H1 (cell line): ENCODE results near the gene LENG1.

Experiments used
- ATF2 ChIP-seq: IDR thresholded peaks from 2 replicates; pipeline ENCODE4 v1.6.1; 2012; ENCODE audit warnings: low read length, inconsistent platforms
- CTCF ChIP-seq, 3 experiments: IDR thresholded peaks; 1 replicate in 2 of 3; 2 replicates in 1 of 3; pipeline versions ENCODE4 v1.5.1 to v1.6.1; 2011; ENCODE audit warnings: low read length in 3 of 3, mild to moderate bottlenecking in 3 of 3, inconsistent platforms in 2 of 3, low read depth in 1 of 3, moderate library complexity in 1 of 3; ENCODE audit not compliant: insufficient read depth in 1 of 3; ENCODE audit errors: control extremely low read depth in 1 of 3
- EZH2 ChIP-seq: fragments of 200-600 bp; sonication (generic); IDR thresholded peaks from 2 replicates; pipeline ENCODE4 v1.7.1; 2012; ENCODE audit warnings: low read depth, mild to moderate bottlenecking, moderate library complexity, low read length, inconsistent platforms; ENCODE audit not compliant: severe bottlenecking
- HDAC2 ChIP-seq, 2 experiments: fragments of 300-600 bp in 1 of 2; sonication (generic) in 1 of 2; IDR thresholded peaks; 2 replicates each; pipeline ENCODE4 v1.6.1; 2011 to 2012; ENCODE audit warnings: low read depth in 2 of 2, low read length in 2 of 2, mild to moderate bottlenecking in 2 of 2, moderate library complexity in 2 of 2, borderline replicate concordance in 1 of 2, inconsistent platforms in 1 of 2
- MAFK ChIP-seq: IDR thresholded peaks from 2 replicates; pipeline ENCODE4 v1.6.1; 2012; ENCODE audit warnings: low read depth, mild to moderate bottlenecking, improper control_type of control experiment, low read length
- POLR2AphosphoS5 ChIP-seq: IDR thresholded peaks from 2 replicates; pipeline ENCODE4 v1.6.1; 2011; ENCODE audit warnings: low read depth, low read length
- RAD21 ChIP-seq, 2 experiments: IDR thresholded peaks in 1 of 2; conservative IDR thresholded peaks in 1 of 2; 2 replicates each; pipeline ENCODE4 v1.6.1; 2011; ENCODE audit warnings: low read depth in 2 of 2, low read length in 2 of 2, improper control_type of control experiment in 1 of 2, inconsistent platforms in 1 of 2, mild to moderate bottlenecking in 1 of 2, moderate library complexity in 1 of 2
- RBBP5 ChIP-seq: IDR thresholded peaks from 2 replicates; pipeline ENCODE4 v1.7.1; 2012; ENCODE audit warnings: low read depth, mild to moderate bottlenecking, inconsistent platforms, low read length, moderate library complexity, borderline replicate concordance
- RFX5 ChIP-seq: IDR thresholded peaks from 2 replicates; pipeline ENCODE4 v1.6.1; 2011; ENCODE audit warnings: low read depth, low read length, improper control_type of control experiment, borderline replicate concordance
- ZNF274 ChIP-seq: IDR thresholded peaks from 2 replicates; pipeline ENCODE4 v1.7.0; 2012; ENCODE audit warnings: low read length, borderline replicate concordance; ENCODE audit errors: extremely low read depth

DNA sequence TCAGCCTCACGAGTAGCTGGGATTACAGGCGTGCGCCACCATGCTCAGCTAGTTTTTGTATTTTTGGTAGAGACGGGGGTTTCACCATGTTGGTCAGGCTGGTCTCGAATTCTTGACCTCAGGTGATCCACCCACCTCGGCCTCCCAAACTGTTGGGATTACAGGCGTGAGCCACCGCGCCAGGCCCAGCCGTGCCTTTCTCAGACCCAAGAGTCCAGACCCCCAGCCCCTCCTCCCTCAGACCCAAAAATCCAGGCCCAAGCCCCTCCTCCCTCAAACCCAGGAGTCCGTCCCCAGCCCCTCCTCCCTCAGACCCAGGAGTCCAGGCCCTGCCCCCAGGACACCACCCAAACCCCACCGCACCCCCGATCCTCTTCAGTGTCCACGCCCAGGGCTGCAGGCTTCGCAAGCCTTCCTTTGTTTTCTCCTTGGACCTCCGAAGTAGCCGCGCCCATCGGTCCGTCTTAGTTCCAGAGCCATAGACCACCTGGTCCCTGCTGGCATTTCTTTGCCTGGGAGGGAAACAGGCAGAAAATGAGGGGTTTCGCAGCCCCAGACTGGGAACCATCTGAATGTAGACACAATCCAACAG lies 9.7 kb upstream of the LENG1 start:
- TF ChIP-seq POLR2AphosphoS5 (no peak), MAFK (no peak), RFX5 (no peak), HDAC2 (IDR thresholded peaks at IDR 0.05; ENCODE audit: borderline replicate concordance in 1 of 2, low read depth in 2 of 2, low read length in 2 of 2) (no peak), RAD21 (IDR thresholded peaks at IDR 0.05 in 1 of 2, conservative IDR thresholded peaks at IDR 0.05 in 1 of 2; ENCODE audit: low read depth in 2 of 2, low read length in 2 of 2) (no peak), CTCF (IDR thresholded peaks at IDR 0.05; ENCODE audit: control extremely low read depth in 1 of 3, insufficient read depth in 1 of 3, low read depth in 1 of 3, low read length in 3 of 3) (no peak), EZH2 (no peak), ATF2 (no peak), ZNF274 (no peak), RBBP5 (no peak)
